Measurements from ENCODE around the gene TTC17. TPM values are rescaled to one million over a fixed set of nuclear protein-coding genes. Genes with fewer than 3 reads are reported as not detected.
"Not testable (repeated sequence)": the region's sequence is repeated elsewhere in the genome, so short reads cannot be mapped to it uniquely, and the experiment has no call there.

TTC17 gene
- total RNA-seq, 1 experiment from 2014 or later, result 68.8 TPM

DNA sequence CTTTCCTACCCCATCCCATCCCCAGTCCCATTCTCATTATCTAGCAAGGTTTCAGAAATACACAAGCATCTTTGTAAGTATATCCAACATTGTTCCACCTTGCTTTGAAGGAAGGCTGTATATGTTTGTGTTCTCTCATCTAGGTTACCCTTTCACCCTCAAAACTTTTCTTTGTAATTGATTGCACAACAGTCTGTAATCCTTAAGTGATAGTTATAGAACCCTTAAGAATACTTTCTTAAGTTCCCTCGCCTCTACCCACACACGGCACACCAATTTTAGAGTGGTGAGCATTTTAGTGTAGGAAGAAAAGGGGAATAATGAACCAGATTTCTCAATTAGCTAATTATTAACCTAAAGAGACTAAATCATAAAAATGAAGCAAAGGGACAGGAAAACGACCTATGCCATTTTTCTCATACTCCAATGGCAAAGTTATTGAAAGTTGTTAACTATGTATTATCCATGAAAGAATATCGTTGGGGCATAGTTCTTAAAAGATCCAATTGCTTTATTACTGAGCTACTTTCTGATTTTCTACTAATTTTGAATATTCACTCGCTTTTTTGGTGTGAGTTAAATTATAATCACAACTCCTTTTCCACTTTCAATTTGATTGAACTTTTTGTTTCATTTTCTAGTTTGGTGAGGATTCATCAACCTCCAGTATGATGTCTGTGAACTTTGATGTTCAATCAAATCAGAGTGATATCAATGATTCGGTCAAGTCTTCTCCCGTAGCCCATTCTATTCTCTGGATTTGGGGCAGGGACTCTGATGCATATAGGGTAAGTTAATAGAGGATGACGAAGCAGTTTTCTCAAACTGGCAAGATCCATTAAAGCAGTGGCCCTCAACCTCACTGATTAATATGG is 44.9 kb downstream of the TTC17 start:
- no peak overlapping the region for H3K27ac ChIP-seq
- peaks cover 4% of the 10 kb centered on the region; the same call in 1 of the 2 replicates for H3K4me1 ChIP-seq
- no peak for DNase-seq
- peaks cover 78% of the 10 kb centered on the region for H3K36me3 ChIP-seq
- H3K27me3 ChIP-seq, result no peaks in the 10 kb centered on the region
- no peak overlapping the region for H3K4me3 ChIP-seq
- H3K9me3 ChIP-seq (replicated peaks), result no peaks in the 10 kb centered on the region

DNA sequence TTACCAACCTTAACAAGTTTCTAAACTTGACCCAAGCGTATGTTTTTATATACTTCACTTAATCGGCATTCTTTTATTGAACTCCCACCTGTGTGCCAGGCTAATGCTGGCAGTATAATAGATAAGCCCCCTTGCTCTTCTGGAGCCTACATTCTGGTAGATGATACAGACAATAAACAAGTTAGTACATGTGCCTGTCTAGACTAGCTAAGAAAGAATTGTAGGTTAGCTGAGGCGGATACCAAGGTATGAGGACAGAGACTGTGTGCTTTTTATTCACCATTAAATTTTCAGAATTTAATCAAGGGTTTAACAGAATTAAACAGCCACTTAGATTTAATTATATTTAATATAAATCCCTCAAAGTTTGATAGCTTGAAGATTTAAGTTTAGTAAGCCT is 45.7 kb downstream of the TTC17 start:
- H3K27ac ChIP-seq, result no peak overlapping the region
- H3K4me1 ChIP-seq, result peaks cover 4% of the 10 kb centered on the region; the same call in 1 of the 2 replicates
- no peak for DNase-seq
- no peak overlapping the region for H3K4me3 ChIP-seq
- peaks cover 76% of the 10 kb centered on the region for H3K36me3 ChIP-seq
- no peaks in the 10 kb centered on the region for H3K27me3 ChIP-seq
- no peaks in the 10 kb centered on the region for H3K9me3 ChIP-seq (replicated peaks)

- H3K4me3 ChIP-seq, result no peak overlapping the region
- peak; percentile 43 to 78 for DNase-seq
- H3K27ac ChIP-seq, result no peak overlapping the region
- no peaks in the 10 kb centered on the region for H3K9me3 ChIP-seq (replicated peaks)
- peaks cover 4% of the 10 kb centered on the region; the same call in 1 of the 2 replicates for H3K4me1 ChIP-seq
- no peaks in the 10 kb centered on the region for H3K27me3 ChIP-seq
- peaks cover 71% of the 10 kb centered on the region for H3K36me3 ChIP-seq
These were observed 46.2 kb downstream of the TTC17 start for GRCh38 chr11:43404836-43405479.

DNA sequence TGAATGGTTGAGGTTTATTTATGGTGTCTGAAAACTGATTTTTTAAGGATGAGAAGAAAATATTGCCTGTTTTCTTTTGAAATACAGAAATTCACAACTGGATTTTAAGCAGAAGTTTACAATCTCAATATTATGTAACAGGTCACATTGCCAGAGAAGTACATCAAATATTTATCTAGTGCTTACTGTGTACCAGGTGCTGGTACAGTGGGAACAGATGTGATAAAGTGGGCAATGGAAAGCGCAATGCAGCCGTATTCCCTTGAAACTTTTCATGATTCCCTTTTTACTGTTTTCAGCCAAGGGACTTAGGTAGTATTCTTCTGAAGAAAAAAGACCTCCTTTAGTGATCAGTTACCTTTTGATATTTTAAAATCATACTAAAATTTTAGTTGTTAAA is 49.6 kb downstream of the TTC17 start:
- Histone ChIP-seq H3K27me3 (no peaks in the 10 kb centered on the region), H3K4me1 (peaks cover 4% of the 10 kb centered on the region; the same call in 1 of the 2 replicates), H3K9me3 (replicated peaks) (no peaks in the 10 kb centered on the region), H3K36me3 (peaks cover 58% of the 10 kb centered on the region), H3K4me3 (no peak overlapping the region), H3K27ac (no peak overlapping the region)
- no peak for DNase-seq

DNA sequence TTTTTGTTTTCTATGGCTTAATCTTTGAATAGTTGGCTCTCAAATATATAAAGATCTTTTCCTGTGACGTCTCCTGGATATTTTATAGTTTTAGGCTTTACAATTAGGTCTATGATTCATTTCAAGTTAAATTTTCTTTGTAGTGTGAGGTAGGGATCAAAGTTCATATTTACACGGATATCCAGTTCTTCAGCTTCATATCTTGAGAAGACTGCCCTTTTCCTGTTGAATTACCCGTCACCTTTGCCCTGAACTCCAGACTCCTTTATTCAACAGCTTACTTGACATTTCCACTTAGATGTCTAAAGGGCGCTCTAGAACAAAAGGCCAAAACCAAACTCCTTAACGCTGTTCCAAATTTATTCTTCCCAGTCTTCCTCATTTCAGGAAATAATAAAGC is 51.7 kb downstream of the TTC17 start:
- Histone ChIP-seq H3K36me3 (peaks cover 60% of the 10 kb centered on the region), H3K27me3 (no peaks in the 10 kb centered on the region), H3K27ac (no peak overlapping the region), H3K4me3 (no peak overlapping the region), H3K4me1 (0 out of 2 replicates have a peak, but pooled peaks cover under 1% of the 10 kb centered on the region), H3K9me3 (replicated peaks) (no peaks in the 10 kb centered on the region)
- no peak for DNase-seq

GRCh38 chr11:43418197-43418596 is 59.5 kb downstream of the TTC17 start:
- peaks cover 5% of the 10 kb centered on the region; the same call in 1 of the 2 replicates for H3K4me1 ChIP-seq
- H3K9me3 ChIP-seq (replicated peaks), result no peaks in the 10 kb centered on the region
- no peak overlapping the region for H3K27ac ChIP-seq
- H3K36me3 ChIP-seq, result peaks cover 32% of the 10 kb centered on the region
- DNase-seq, result no peak
- H3K4me3 ChIP-seq, result no peak overlapping the region
- H3K27me3 ChIP-seq, result no peaks in the 10 kb centered on the region

DNA sequence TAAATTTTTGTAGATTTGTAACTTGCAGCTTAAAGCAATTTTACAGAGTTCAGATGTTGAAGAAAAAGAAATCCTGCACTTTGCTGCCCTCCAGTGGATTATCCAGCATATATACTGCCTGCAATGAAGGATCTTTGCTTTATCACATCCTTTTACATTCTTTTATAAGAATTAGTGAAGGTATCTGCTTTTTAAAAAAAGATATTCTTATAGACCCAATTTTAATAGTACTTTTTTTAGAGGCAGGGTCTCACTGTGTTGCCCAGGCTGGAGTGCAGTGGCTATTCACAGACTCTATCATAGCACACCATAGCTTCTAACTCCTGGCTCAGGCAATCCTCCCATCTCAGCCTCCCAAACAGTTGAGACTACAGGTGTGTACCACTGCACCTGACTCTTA is 60.7 kb downstream of the TTC17 start:
- Histone ChIP-seq H3K4me1 (peaks cover 5% of the 10 kb centered on the region; the same call in 1 of the 2 replicates), H3K27ac (no peak overlapping the region), H3K9me3 (replicated peaks) (no peaks in the 10 kb centered on the region), H3K4me3 (no peak overlapping the region), H3K27me3 (no peaks in the 10 kb centered on the region), H3K36me3 (peaks cover 26% of the 10 kb centered on the region)
- DNase-seq, result peak; percentile 22 to 68

DNA sequence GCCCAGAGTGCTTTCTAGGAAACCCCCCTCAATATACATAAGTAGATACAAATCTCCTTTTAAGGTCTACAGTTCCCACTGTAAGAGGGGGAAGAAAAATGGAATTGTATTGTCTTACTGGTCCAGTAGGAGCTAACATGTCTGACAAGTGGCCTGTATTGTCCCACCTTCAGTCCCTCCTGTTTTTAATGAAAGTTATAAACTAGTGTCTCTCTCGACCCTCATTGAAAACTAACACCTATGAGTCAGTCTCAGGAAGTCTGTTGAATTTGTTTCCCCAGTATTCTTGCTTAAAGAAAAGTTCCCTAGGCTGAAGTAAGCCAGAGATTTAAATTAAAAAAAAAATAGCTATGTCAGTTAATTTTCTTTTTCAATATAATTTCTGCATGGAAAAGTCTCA is 69.3 kb downstream of the TTC17 start:
- DNase-seq, result no peak
- no peaks in the 10 kb centered on the region for H3K27me3 ChIP-seq
- H3K9me3 ChIP-seq (replicated peaks), result no peaks in the 10 kb centered on the region
- peaks cover 4% of the 10 kb centered on the region; the same call in 1 of the 2 replicates for H3K36me3 ChIP-seq
- no peak overlapping the region for H3K4me3 ChIP-seq
- no peaks in the 10 kb centered on the region for H3K4me1 ChIP-seq
- H3K27ac ChIP-seq, result no peak overlapping the region

GRCh38 chr11:43430916-43431315 is 72.2 kb downstream of the TTC17 start:
- H3K4me1 ChIP-seq, result not testable (repeated sequence)

GRCh38 chr11:43434893-43435292 is 76.2 kb downstream of the TTC17 start:
- H3K9me3 ChIP-seq (replicated peaks), result no peaks in the 10 kb centered on the region
- no peaks in the 10 kb centered on the region for H3K27me3 ChIP-seq
- no peak overlapping the region for H3K4me3 ChIP-seq
- peaks cover 9% of the 10 kb centered on the region; the same call in 1 of the 2 replicates for H3K36me3 ChIP-seq
- DNase-seq, result no peak
- no peak overlapping the region for H3K27ac ChIP-seq
- H3K4me1 ChIP-seq, result no peaks in the 10 kb centered on the region

More at GRCh38 chr11:43430916-43431315, 72.2 kb downstream of the TTC17 start:
- H3K27ac ChIP-seq; H3K4me3 ChIP-seq; H3K36me3 ChIP-seq; H3K9me3 ChIP-seq (replicated peaks); H3K27me3 ChIP-seq; DNase-seq: not testable (repeated sequence)

GRCh38 chr11:43440486-43440885 is 81.8 kb downstream of the TTC17 start:
- H3K27ac ChIP-seq, result no peak overlapping the region
- no peaks in the 10 kb centered on the region for H3K4me1 ChIP-seq
- H3K9me3 ChIP-seq (replicated peaks), result no peaks in the 10 kb centered on the region
- H3K36me3 ChIP-seq, result peaks cover 47% of the 10 kb centered on the region
- DNase-seq, result no peak
- H3K4me3 ChIP-seq, result no peak overlapping the region
- no peaks in the 10 kb centered on the region for H3K27me3 ChIP-seq

GRCh38 chr11:43443811-43444210 is 85.1 kb downstream of the TTC17 start:
- DNase-seq, result no peak
- Histone ChIP-seq H3K27me3 (no peaks in the 10 kb centered on the region), H3K4me1 (no peaks in the 10 kb centered on the region), H3K4me3 (no peak overlapping the region), H3K36me3 (peaks cover 62% of the 10 kb centered on the region), H3K9me3 (replicated peaks) (no peaks in the 10 kb centered on the region), H3K27ac (no peak overlapping the region)

- Histone ChIP-seq H3K4me1 (no peaks in the 10 kb centered on the region), H3K27me3 (no peaks in the 10 kb centered on the region), H3K27ac (no peak overlapping the region), H3K4me3 (no peak overlapping the region), H3K36me3 (peaks cover 73% of the 10 kb centered on the region), H3K9me3 (replicated peaks) (no peaks in the 10 kb centered on the region)
- no peak for DNase-seq
These were observed 88.4 kb downstream of the TTC17 start for GRCh38 chr11:43447151-43447550.

DNA sequence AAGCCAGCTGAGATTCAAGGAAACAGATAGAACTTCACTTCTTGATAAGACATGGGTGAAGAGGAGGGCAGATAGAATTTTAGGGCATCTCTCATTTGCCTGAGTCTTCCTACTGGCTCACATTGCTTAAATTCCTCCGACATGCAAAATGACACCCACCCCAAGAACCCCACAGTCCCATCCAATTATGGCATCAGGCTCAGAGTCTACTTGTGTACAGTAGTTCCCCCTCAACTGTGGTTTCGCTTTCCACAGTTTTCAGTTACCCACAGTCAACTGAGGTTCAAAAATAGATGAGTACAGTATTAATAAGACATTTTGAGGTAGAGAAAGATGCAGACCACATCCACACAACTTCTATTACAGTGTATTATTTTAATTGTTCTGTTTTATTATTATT is 99.8 kb downstream of the TTC17 start:
- no peaks in the 10 kb centered on the region for H3K4me1 ChIP-seq
- no peaks in the 10 kb centered on the region for H3K27me3 ChIP-seq
- no peak overlapping the region for H3K4me3 ChIP-seq
- no peak overlapping the region for H3K27ac ChIP-seq
- DNase-seq, result no peak
- H3K9me3 ChIP-seq (replicated peaks), result no peaks in the 10 kb centered on the region
- H3K36me3 ChIP-seq, result peaks cover 66% of the 10 kb centered on the region

GRCh38 chr11:43459246-43459645 is 100.5 kb downstream of the TTC17 start:
- H3K4me1 ChIP-seq, result no peaks in the 10 kb centered on the region
- no peaks in the 10 kb centered on the region for H3K9me3 ChIP-seq (replicated peaks)
- no peak for DNase-seq
- no peak overlapping the region for H3K4me3 ChIP-seq
- no peak overlapping the region for H3K27ac ChIP-seq
- H3K36me3 ChIP-seq, result peaks cover 68% of the 10 kb centered on the region
- no peaks in the 10 kb centered on the region for H3K27me3 ChIP-seq
